ENCODE measurements around the gene SLC13A2. TPM values are rescaled to one million over a fixed set of nuclear protein-coding genes. Genes with fewer than 3 reads are reported as not detected.
"Not testable (repeated sequence)": the region's sequence is repeated elsewhere in the genome, so short reads cannot be mapped to it uniquely, and the experiment has no call there.

The SLC13A2 gene
- total RNA-seq, 5 donors from 2014 or later (not counting 1 experiment from before 2014, with no cell fraction given): not detected

GRCh38 chr17:28519236-28519635 lies 45.8 kb downstream of the SLC13A2 start:
- POLR2A ChIA-PET: no interaction called here

DNA sequence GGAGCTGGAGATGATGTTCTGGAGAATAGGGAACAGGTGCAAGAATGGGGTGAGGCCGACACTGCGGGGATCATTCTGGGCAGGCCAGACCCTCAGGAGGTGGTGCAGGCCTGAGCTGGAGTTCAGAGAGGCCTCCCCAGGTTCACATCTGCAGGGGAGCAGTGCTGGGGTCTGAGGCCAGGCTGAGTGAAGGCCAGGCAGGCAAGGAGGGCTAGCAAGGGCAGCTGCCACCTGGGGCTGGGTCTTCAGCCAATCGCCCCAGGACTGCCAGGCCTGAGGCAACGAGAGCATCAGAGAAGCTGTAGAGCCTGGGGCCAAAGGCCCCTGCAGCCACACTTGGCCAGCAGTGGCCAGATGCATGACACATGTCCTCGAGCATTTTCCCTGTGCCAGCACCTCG lies 47.2 kb downstream of the SLC13A2 start:
- Mint-ChIP-seq H3K4me1 (no peaks in the 10 kb centered on the region), H3K4me3 (no peak overlapping the region), H3K27me3 (peaks cover 0 to 3% of the 10 kb centered on the region in 2 donors), H3K9me3 (no peaks in the 10 kb centered on the region), H3K36me3 (no peaks in the 10 kb centered on the region), H3K27ac (no peak overlapping the region)
- DNase-seq: no peak
- H3K4me1 ChIP-seq (ENCODE audit: control insufficient read depth in 1 of 2, extremely low read depth in 1 of 2, insufficient read depth in 2 of 2, low read length in 2 of 2): no peaks in the 10 kb centered on the region
- 65% methylated on average over 6 of the region's 6 CpGs for WGBS (ENCODE audit: insufficient coverage)
- no peak for ATAC-seq (replicated peaks in 1 of 4)
- H3K9me3 ChIP-seq: no peaks in the 10 kb centered on the region
- H3K27ac ChIP-seq (ENCODE audit: low read length): no peak overlapping the region
- ChIA-PET CTCF (no interaction called here), POLR2A (interaction anchor here in 1 of 2 donors (0.6 kb wide), 1 partner anchor 114 kb away, joined by 3 read pairs; no protein-coding TSS in a partner anchor)
- H3K4me3 ChIP-seq (ENCODE audit: control insufficient read depth in 1 of 2, extremely low read depth in 1 of 2, low read length in 1 of 2): no peak overlapping the region
- peaks cover 0 to 4% of the 10 kb centered on the region in 2 experiments for H3K27me3 ChIP-seq (replicated peaks in 1 of 2; ENCODE audit: control insufficient read depth in 2 of 2, extremely low read depth in 1 of 2, insufficient read depth in 2 of 2, low read length in 1 of 2)
- H3K36me3 ChIP-seq (ENCODE audit: control insufficient read depth in 2 of 2, extremely low read depth in 1 of 2, insufficient read depth in 1 of 2, low read length in 1 of 2): no peaks in the 10 kb centered on the region

More at GRCh38 chr17:28519236-28519635, 45.8 kb downstream of the SLC13A2 start:
- no peaks in the 10 kb centered on the region for H3K9me3 Mint-ChIP-seq
- H3K36me3 Mint-ChIP-seq: no peaks in the 10 kb centered on the region
- Histone ChIP-seq H3K4me3 (ENCODE audit: control insufficient read depth in 1 of 2, extremely low read depth in 1 of 2, low read length in 1 of 2) (no peak overlapping the region), H3K36me3 (ENCODE audit: control insufficient read depth in 2 of 2, extremely low read depth in 1 of 2, insufficient read depth in 1 of 2, low read length in 1 of 2) (no peaks in the 10 kb centered on the region), H3K27ac (ENCODE audit: low read length) (no peak overlapping the region), H3K4me1 (ENCODE audit: control insufficient read depth in 1 of 2, extremely low read depth in 1 of 2, insufficient read depth in 2 of 2, low read length in 2 of 2) (no peaks in the 10 kb centered on the region), H3K9me3 (no peaks in the 10 kb centered on the region), H3K27me3 (replicated peaks in 1 of 2; ENCODE audit: control insufficient read depth in 2 of 2, extremely low read depth in 1 of 2, insufficient read depth in 2 of 2, low read length in 1 of 2) (peaks cover 0 to 12% of the 10 kb centered on the region in 2 experiments)
- H3K4me1 Mint-ChIP-seq: no peaks in the 10 kb centered on the region
- no peak for ATAC-seq (replicated peaks in 1 of 4)
- H3K27ac Mint-ChIP-seq: no peak overlapping the region
- H3K27me3 Mint-ChIP-seq: peaks cover 0 to 3% of the 10 kb centered on the region in 2 donors
- DNase-seq: no peak
- CTCF ChIA-PET: no interaction called here
- H3K4me3 Mint-ChIP-seq: no peak overlapping the region
- 11% methylated on average over 3 of the region's 5 CpGs for WGBS (ENCODE audit: insufficient coverage)

DNA sequence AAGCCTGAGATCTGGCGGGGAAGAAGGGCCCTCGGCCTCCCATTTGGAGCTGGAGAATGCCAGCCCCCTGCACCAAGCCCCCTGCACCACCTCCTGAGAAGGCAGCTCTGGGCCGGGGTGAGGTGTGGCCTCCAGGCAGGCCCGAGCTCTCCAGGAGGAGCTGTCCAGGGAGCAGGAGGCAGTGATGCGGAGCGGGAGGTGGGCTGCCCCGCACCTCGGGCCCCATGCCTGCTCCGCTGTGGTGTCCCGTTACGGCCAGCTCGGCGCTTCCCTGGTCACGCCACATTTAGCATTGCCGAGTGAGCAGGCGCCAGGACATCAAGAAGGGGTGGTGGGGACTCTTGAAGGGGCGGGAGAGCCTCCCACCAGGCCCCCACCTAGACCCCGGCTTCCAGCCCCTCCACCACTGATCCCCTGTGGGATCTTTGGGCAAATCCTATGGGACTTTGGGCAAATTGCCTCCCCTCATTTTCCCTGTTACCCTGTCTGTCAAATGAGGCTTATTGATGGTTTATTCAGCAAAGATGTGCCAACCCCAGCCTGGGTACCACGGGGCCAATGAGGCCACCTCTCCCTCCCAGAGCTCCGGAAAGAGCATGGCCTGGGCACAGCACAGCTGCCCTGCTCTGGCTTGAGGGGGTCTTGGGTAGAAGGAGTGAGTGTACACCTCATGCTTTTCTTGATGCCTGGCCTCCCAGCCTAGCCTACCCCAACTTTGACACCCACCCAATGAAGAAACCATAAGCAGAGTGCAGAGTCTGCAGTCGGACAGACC lies 48.1 kb downstream of the SLC13A2 start:
- ChIA-PET CTCF (no interaction called here), POLR2A (no interaction called here)
- Histone ChIP-seq H3K4me1 (ENCODE audit: control insufficient read depth in 1 of 2, extremely low read depth in 1 of 2, insufficient read depth in 2 of 2, low read length in 2 of 2) (no peaks in the 10 kb centered on the region), H3K27me3 (replicated peaks in 1 of 2; ENCODE audit: control insufficient read depth in 2 of 2, extremely low read depth in 1 of 2, insufficient read depth in 2 of 2, low read length in 1 of 2) (peaks cover 0 to 4% of the 10 kb centered on the region in 2 experiments), H3K27ac (ENCODE audit: low read length) (no peak overlapping the region), H3K4me3 (ENCODE audit: control insufficient read depth in 1 of 2, extremely low read depth in 1 of 2, low read length in 1 of 2) (no peak overlapping the region), H3K9me3 (no peaks in the 10 kb centered on the region), H3K36me3 (ENCODE audit: control insufficient read depth in 2 of 2, extremely low read depth in 1 of 2, insufficient read depth in 1 of 2, low read length in 1 of 2) (no peaks in the 10 kb centered on the region)
- WGBS (ENCODE audit: insufficient coverage): 91% methylated on average over 6 of the region's 21 CpGs
- H3K4me3 Mint-ChIP-seq: no peak overlapping the region
- DNase-seq (no peak), ATAC-seq (replicated peaks in 1 of 4) (no peak)
- peaks cover 0 to 3% of the 10 kb centered on the region in 2 donors for H3K27me3 Mint-ChIP-seq
- no peaks in the 10 kb centered on the region for H3K4me1 Mint-ChIP-seq
- H3K27ac Mint-ChIP-seq: no peak overlapping the region
- H3K36me3 Mint-ChIP-seq: no peaks in the 10 kb centered on the region
- no peaks in the 10 kb centered on the region for H3K9me3 Mint-ChIP-seq

DNA sequence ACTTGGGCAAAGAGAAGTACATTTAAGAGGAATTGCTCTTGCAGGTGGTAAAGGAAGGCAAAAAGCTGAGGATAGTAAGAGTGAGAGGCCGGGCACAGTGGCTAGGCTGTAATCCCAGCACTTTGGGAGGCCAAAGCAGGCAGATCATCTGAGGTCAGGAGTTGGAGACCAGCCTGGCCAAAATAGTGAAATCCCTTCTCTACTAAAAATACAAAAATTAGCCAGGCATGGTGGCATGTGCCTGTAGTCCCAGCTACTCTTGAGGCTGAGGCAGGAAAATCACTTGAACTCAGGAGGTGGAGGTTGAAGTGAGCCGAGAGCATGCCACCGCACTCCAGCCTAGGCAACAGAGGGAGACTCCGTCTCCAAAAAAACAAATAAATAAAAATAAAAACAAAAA lies 48.8 kb downstream of the SLC13A2 start:
- H3K9me3 ChIP-seq; H3K36me3 Mint-ChIP-seq; H3K27me3 Mint-ChIP-seq; ATAC-seq (replicated peaks in 1 of 4); H3K9me3 Mint-ChIP-seq; POLR2A ChIA-PET; H3K4me1 ChIP-seq (ENCODE audit: control insufficient read depth in 1 of 2, extremely low read depth in 1 of 2, insufficient read depth in 2 of 2, low read length in 2 of 2); H3K4me1 Mint-ChIP-seq; CTCF ChIA-PET; H3K4me3 ChIP-seq (ENCODE audit: control insufficient read depth in 1 of 2, extremely low read depth in 1 of 2, low read length in 1 of 2); H3K27me3 ChIP-seq (replicated peaks in 1 of 2; ENCODE audit: control insufficient read depth in 2 of 2, extremely low read depth in 1 of 2, insufficient read depth in 2 of 2, low read length in 1 of 2); H3K36me3 ChIP-seq (ENCODE audit: control insufficient read depth in 2 of 2, extremely low read depth in 1 of 2, insufficient read depth in 1 of 2, low read length in 1 of 2); H3K27ac Mint-ChIP-seq; DNase-seq; H3K4me3 Mint-ChIP-seq; H3K27ac ChIP-seq (ENCODE audit: low read length): not testable (repeated sequence)
- WGBS (ENCODE audit: insufficient coverage): no CpG with 5 or more reads among the region's 4 CpGs

- 84% methylated on average over 6 of the region's 6 CpGs for WGBS (ENCODE audit: insufficient coverage)
- CTCF ChIA-PET: interaction anchor here in 1 of 2 donors (0.9 kb wide), 1 partner anchor 17 kb away, joined by 3 read pairs; no protein-coding TSS in a partner anchor
- no peaks in the 10 kb centered on the region for H3K36me3 ChIP-seq (ENCODE audit: control insufficient read depth in 2 of 2, extremely low read depth in 1 of 2, insufficient read depth in 1 of 2, low read length in 1 of 2)
- DNase-seq (no peak), ATAC-seq (replicated peaks in 1 of 4) (no peak)
- H3K4me3 ChIP-seq (ENCODE audit: control insufficient read depth in 1 of 2, extremely low read depth in 1 of 2, low read length in 1 of 2): no peak overlapping the region
- no peaks in the 10 kb centered on the region for H3K9me3 Mint-ChIP-seq
- H3K36me3 Mint-ChIP-seq: no peaks in the 10 kb centered on the region
- no peaks in the 10 kb centered on the region for H3K4me1 ChIP-seq (ENCODE audit: control insufficient read depth in 1 of 2, extremely low read depth in 1 of 2, insufficient read depth in 2 of 2, low read length in 2 of 2)
- no peak overlapping the region for H3K27ac Mint-ChIP-seq
- POLR2A ChIA-PET: no interaction called here
- no peak overlapping the region for H3K4me3 Mint-ChIP-seq
- H3K27me3 ChIP-seq (replicated peaks in 1 of 2; ENCODE audit: control insufficient read depth in 2 of 2, extremely low read depth in 1 of 2, insufficient read depth in 2 of 2, low read length in 1 of 2): peaks cover 0 to 4% of the 10 kb centered on the region in 2 experiments
- H3K27ac ChIP-seq (ENCODE audit: low read length): no peak overlapping the region
- H3K9me3 ChIP-seq: no peaks in the 10 kb centered on the region
- H3K27me3 Mint-ChIP-seq: peaks cover 0 to 3% of the 10 kb centered on the region in 2 donors
- no peaks in the 10 kb centered on the region for H3K4me1 Mint-ChIP-seq
Observed at GRCh38 chr17:28523186-28523585, 49.7 kb downstream of the SLC13A2 start.

- H3K9me3 ChIP-seq: no peaks in the 10 kb centered on the region
- no peaks in the 10 kb centered on the region for H3K36me3 ChIP-seq (ENCODE audit: control insufficient read depth in 2 of 2, extremely low read depth in 1 of 2, insufficient read depth in 1 of 2, low read length in 1 of 2)
- no peaks in the 10 kb centered on the region for H3K9me3 Mint-ChIP-seq
- H3K4me3 ChIP-seq (ENCODE audit: control insufficient read depth in 1 of 2, extremely low read depth in 1 of 2, low read length in 1 of 2): no peak overlapping the region
- no peaks in the 10 kb centered on the region for H3K4me1 ChIP-seq (ENCODE audit: control insufficient read depth in 1 of 2, extremely low read depth in 1 of 2, insufficient read depth in 2 of 2, low read length in 2 of 2)
- no peak overlapping the region for H3K27ac ChIP-seq (ENCODE audit: low read length)
- H3K4me3 Mint-ChIP-seq: no peak overlapping the region
- H3K27me3 ChIP-seq (replicated peaks in 1 of 2; ENCODE audit: control insufficient read depth in 2 of 2, extremely low read depth in 1 of 2, insufficient read depth in 2 of 2, low read length in 1 of 2): peaks cover 0 to 4% of the 10 kb centered on the region in 2 experiments
- H3K4me1 Mint-ChIP-seq: no peaks in the 10 kb centered on the region
- ChIA-PET POLR2A (no interaction called here), CTCF (interaction anchor here in 1 of 2 donors (0.9 kb wide), 1 partner anchor 17 kb away, joined by 3 read pairs; no protein-coding TSS in a partner anchor)
- peaks cover 0 to 2% of the 10 kb centered on the region in 2 donors for H3K27me3 Mint-ChIP-seq
- DNase-seq (no peak), ATAC-seq (replicated peaks in 1 of 4) (no peak)
- H3K27ac Mint-ChIP-seq: no peak overlapping the region
- 84% methylated on average over 15 of the region's 15 CpGs for whole genome bisulfite sequencing (ENCODE audit: insufficient coverage)
- H3K36me3 Mint-ChIP-seq: no peaks in the 10 kb centered on the region
Observed at GRCh38 chr17:28523876-28524275, 50.4 kb downstream of the SLC13A2 start.

Measured in T-cell (primary cell).